Upper lobe of left lung (tissue), 6 donors: ENCODE results near the gene TMEM225B. TPM values are rescaled to one million over a fixed set of nuclear protein-coding genes. Genes with fewer than 3 reads are reported as not detected.

Experiments used
- ATAC-seq, 2 donors: fragments of 200-7000 bp; cut with Tn5 transposase; one replicate each; pipeline ENCODE4 v1.9.1; 2022; ENCODE audit warnings: mild to moderate bottlenecking in 2 of 2, moderate library complexity in 2 of 2; ENCODE audit not compliant: low FRiP score in 2 of 2
- DNase-seq, 2 donors: peaks; one replicate each; pipeline ENCODE4 v3.0.0-alpha.2; 2019 to 2020
- H3K27ac ChIP-seq, 4 donors: fragments of 200-600 bp; sonication (generic); one replicate each; pipeline ENCODE4 v1.5.1; 2016 to 2019
- H3K27me3 ChIP-seq, 4 donors: fragments of 200-600 bp; sonication (generic); one replicate each; pipeline ENCODE4 v1.5.1; 2017 to 2019
- H3K36me3 ChIP-seq, 4 donors: fragments of 200-600 bp; sonication (generic); one replicate each; pipeline ENCODE4 v1.5.1; 2016 to 2019
- H3K4me1 ChIP-seq, 4 donors: fragments of 200-600 bp; sonication (generic); one replicate each; pipeline ENCODE4 v1.5.1; 2018 to 2019
- H3K4me3 ChIP-seq, 4 donors: fragments of 200-600 bp; sonication (generic); one replicate each; pipeline ENCODE4 v1.5.1; 2017 to 2019; ENCODE audit warnings: mild to moderate bottlenecking in 2 of 4, moderate library complexity in 1 of 4
- H3K9me3 ChIP-seq, 4 donors: fragments of 200-600 bp; sonication (generic); one replicate each; pipeline ENCODE4 v1.5.1; 2018 to 2019
- EP300 ChIP-seq, 4 donors: sonication (generic); formaldehyde crosslinking; IDR thresholded peaks; one replicate each; pipeline ENCODE4 v1.5.1; 2017; ENCODE audit warnings: antibody characterized with exemption in 4 of 4, control low read depth in 2 of 4
- POLR2A ChIP-seq, 4 donors: fragments of 450-650 bp; IDR thresholded peaks; one replicate each; pipeline ENCODE4 v1.5.1; 2016 to 2017; ENCODE audit warnings: antibody characterized with exemption in 4 of 4, mild to moderate bottlenecking in 2 of 4
- POLR2AphosphoS5 ChIP-seq, 2 donors: sonication (generic); formaldehyde crosslinking; IDR thresholded peaks; one replicate each; pipeline ENCODE4 v1.5.1; 2017; ENCODE audit warnings: antibody characterized with exemption in 2 of 2
- WGBS, 2 donors: methylation state at CpG; one replicate each; pipeline ENCODE4 v1.1.5; 2017 to 2018; 5-methylcytosine and 5-hydroxymethylcytosine counted together
- total RNA-seq, 6 donors: library from RNA; depleted of rRNA in 4 of 6; stranded (reverse); fragments of >200 nt in 4 of 6; gene quantifications; one replicate each; pipeline versions ENCODE4 v1.1.0 to v1.2.1, GENCODE V29; 2016 to 2021
- TF ChIP-seq, protein P1 (sequence below), 6 experiments: fragments of 450-650 bp in 4 of 6; fragments of 200-600 bp in 2 of 6; sonication (generic) in 2 of 6; IDR thresholded peaks; one replicate each; pipeline ENCODE4 v1.5.1; 2016 to 2019; ENCODE audit warnings: antibody characterized with exemption in 6 of 6
- donor health status: DM: no; HTN: no; CAD: no; lungs with moderate emphysema.
- donor health status: DM: no; HTN: yes; CAD: no; lungs with severe emphysema.

Gene TMEM225B
- total RNA-seq, 6 donors from 2014 or later = 0.59 to 3.1 (median 0.91) TPM; not detected in 1

DNA sequence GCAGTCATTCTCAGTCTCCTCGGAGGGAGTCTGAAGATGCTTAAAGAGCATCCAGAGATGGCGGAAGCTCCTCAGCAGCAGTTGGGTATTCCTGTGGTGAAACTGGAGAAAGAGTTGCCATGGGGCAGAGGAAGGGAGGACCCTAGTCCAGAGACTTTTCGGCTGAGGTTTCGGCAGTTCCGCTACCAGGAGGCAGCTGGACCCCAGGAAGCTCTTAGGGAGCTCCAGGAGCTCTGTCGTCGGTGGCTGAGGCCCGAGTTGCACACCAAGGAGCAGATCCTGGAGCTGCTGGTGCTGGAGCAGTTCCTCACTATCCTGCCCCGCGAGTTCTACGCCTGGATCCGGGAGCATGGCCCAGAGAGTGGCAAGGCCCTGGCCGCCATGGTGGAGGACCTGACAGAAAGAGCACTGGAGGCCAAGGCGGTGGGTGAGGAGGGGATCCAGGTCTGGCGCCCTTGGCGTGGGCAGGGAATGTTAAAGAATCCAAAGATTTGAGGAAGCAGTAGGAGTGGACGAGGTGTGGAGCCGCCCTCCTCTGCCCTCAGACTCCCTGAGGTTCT is 21.6 kb downstream of the TMEM225B start:
- TF ChIP-seq POLR2AphosphoS5 (IDR thresholded peaks at IDR 0.05) (no peak), EP300 (IDR thresholded peaks at IDR 0.05) (no peak), POLR2A (IDR thresholded peaks at IDR 0.05) (no peak)
- TF ChIP-seq, protein P1, sequence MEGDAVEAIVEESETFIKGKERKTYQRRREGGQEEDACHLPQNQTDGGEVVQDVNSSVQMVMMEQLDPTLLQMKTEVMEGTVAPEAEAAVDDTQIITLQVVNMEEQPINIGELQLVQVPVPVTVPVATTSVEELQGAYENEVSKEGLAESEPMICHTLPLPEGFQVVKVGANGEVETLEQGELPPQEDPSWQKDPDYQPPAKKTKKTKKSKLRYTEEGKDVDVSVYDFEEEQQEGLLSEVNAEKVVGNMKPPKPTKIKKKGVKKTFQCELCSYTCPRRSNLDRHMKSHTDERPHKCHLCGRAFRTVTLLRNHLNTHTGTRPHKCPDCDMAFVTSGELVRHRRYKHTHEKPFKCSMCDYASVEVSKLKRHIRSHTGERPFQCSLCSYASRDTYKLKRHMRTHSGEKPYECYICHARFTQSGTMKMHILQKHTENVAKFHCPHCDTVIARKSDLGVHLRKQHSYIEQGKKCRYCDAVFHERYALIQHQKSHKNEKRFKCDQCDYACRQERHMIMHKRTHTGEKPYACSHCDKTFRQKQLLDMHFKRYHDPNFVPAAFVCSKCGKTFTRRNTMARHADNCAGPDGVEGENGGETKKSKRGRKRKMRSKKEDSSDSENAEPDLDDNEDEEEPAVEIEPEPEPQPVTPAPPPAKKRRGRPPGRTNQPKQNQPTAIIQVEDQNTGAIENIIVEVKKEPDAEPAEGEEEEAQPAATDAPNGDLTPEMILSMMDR (IDR thresholded peaks at IDR 0.05) = no peak

DNA sequence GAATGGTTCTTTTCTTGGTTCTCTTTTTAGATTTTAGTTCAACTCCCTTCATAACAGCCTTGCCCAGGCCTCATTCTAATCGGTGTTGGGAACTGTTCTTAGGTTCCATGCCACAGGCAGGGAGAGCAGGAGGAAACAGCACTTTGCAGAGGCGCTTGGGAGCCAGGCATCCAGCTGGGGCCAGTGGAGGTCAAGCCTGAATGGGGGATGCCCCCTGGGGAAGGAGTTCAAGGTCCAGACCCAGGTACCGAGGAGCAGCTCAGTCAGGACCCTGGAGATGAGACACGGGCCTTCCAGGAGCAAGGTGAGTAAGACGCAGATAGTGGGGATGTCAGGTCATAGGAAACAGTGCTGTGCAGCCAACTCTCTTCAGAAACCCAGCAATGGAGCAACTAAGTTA is 23.2 kb downstream of the TMEM225B start:
- Histone ChIP-seq H3K27ac (no peak overlapping the region), H3K36me3 (peaks cover 36 to 79% (median 77%) of the 10 kb centered on the region in 4 donors), H3K27me3 (no peaks in the 10 kb centered on the region), H3K4me3 (no peak overlapping the region), H3K9me3 (no peaks in the 10 kb centered on the region), H3K4me1 (peaks cover 12 to 36% (median 18%) of the 10 kb centered on the region in 4 donors)
- TF ChIP-seq EP300 (IDR thresholded peaks at IDR 0.05) (no peak), POLR2A (IDR thresholded peaks at IDR 0.05) (no peak), POLR2AphosphoS5 (IDR thresholded peaks at IDR 0.05) (no peak)
- TF ChIP-seq, protein P1 (IDR thresholded peaks at IDR 0.05) = no peak
- ATAC-seq (no peak), DNase-seq (no peak)
- 83 to 92% methylated on average over 4 to 5 of the region's 5 CpGs for WGBS, 2 donors

More for the DNA sequence above, 21.6 kb downstream of the TMEM225B start:
- H3K4me1 ChIP-seq = peaks cover 12 to 39% (median 20%) of the 10 kb centered on the region in 4 donors
- WGBS, 2 donors = 93 to 94% methylated on average over 14 to 18 of the region's 18 CpGs
- H3K27ac ChIP-seq = no peak overlapping the region
- H3K27me3 ChIP-seq = no peaks in the 10 kb centered on the region
- no peak overlapping the region for H3K4me3 ChIP-seq
- peaks cover 26 to 63% (median 62%) of the 10 kb centered on the region in 4 donors for H3K36me3 ChIP-seq
- peak in 1 of 2 donors; percentile 50 for DNase-seq
- no peak for ATAC-seq
- H3K9me3 ChIP-seq = no peaks in the 10 kb centered on the region

DNA sequence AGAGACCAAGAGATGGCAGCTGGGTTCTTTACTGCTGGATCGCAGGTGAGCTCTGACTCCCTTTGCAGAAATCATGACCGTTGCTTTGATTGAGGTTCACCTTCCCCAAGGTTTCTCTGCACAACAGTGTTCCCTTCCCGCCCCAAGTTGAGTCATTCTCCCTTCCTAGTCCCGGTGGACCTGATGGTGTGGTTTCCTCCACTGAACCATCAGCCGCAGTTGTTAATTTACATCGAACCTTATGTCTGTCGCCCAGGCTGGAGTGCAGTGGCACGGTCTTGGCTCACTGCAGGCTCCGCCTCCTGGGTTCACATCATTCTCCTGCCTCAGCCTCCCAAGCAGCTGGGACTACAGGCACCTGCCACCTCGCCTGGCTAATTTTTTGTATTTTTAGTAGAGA is 24.5 kb downstream of the TMEM225B start:
- no peaks in the 10 kb centered on the region for H3K9me3 ChIP-seq
- H3K27ac ChIP-seq = no peak overlapping the region
- no peak overlapping the region for H3K4me3 ChIP-seq
- ATAC-seq = no peak
- H3K4me1 ChIP-seq = peaks cover 10 to 28% (median 14%) of the 10 kb centered on the region in 4 donors
- H3K27me3 ChIP-seq = no peaks in the 10 kb centered on the region
- TF ChIP-seq, protein P1 (IDR thresholded peaks at IDR 0.05) = no peak
- no peak for TF ChIP-seq EP300 (IDR thresholded peaks at IDR 0.05)
- TF ChIP-seq POLR2A (IDR thresholded peaks at IDR 0.05) = no peak
- no peak for TF ChIP-seq POLR2AphosphoS5 (IDR thresholded peaks at IDR 0.05)
- H3K36me3 ChIP-seq = peaks cover 44 to 93% (median 90%) of the 10 kb centered on the region in 4 donors
- no peak for DNase-seq
- WGBS, 2 donors = 92 to 95% methylated on average over 10 of the region's 10 CpGs

DNA sequence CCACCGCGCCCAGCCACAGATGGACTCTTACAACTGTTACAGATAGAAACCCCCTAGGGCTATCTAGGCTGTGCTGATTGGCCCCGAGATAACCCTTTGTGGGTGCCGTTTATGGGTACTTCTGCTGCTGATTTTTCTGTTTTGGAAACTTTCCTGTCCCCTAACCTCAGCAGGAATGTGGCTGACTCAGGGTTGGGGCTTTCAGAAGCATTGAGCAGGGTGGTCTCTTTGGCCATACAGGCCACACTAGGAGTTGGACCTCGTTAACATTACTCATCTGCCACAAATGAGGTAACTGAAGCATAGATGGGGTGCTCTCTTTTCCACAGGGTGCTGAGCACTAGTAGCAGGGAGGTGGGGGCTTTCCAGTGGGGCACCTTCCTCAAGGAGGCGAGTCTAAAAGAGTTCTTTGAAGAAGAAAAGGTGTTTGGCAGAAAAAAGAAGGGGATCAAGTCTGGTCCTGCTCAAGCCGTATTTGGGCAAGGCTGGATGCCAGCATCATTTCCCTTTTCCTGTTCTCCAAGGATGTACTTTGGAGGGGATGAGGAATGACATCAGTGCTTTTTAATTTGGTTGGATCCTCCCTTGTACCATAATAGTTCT is 25.1 kb downstream of the TMEM225B start:
- H3K27me3 ChIP-seq = no peaks in the 10 kb centered on the region
- DNase-seq (no peak), ATAC-seq (no peak)
- peaks cover 44 to 99% (median 96%) of the 10 kb centered on the region in 4 donors for H3K36me3 ChIP-seq
- H3K9me3 ChIP-seq = no peaks in the 10 kb centered on the region
- H3K4me1 ChIP-seq = peaks cover 4 to 22% (median 8%) of the 10 kb centered on the region in 4 donors
- H3K27ac ChIP-seq = peak overlapping the region in 1 of 4 donors; percentile 4
- WGBS, 2 donors = 84 to 86% methylated on average over 7 of the region's 7 CpGs
- TF ChIP-seq, protein P1 (IDR thresholded peaks at IDR 0.05) = no peak
- TF ChIP-seq EP300 (IDR thresholded peaks at IDR 0.05) (no peak), POLR2AphosphoS5 (IDR thresholded peaks at IDR 0.05) (no peak), POLR2A (IDR thresholded peaks at IDR 0.05) (no peak)
- no peak overlapping the region for H3K4me3 ChIP-seq
